Measurements from ENCODE around the gene AKT1. TPM values are rescaled to one million over a fixed set of nuclear protein-coding genes. Genes with fewer than 3 reads are reported as not detected.

The AKT1 gene
- total RNA-seq, 2 experiments from 2014 or later, result 116 to 121 TPM

- Mint-ChIP-seq H3K4me3 (no peak overlapping the region), H3K27ac (no peak overlapping the region), H3K36me3 (ENCODE audit: low read depth) (no peaks in the 10 kb centered on the region), H3K9me3 (no peaks in the 10 kb centered on the region), H3K27me3 (no peaks in the 10 kb centered on the region), H3K4me1 (ENCODE audit: low read depth) (peaks cover 20% of the 10 kb centered on the region)
- POLR2A ChIA-PET, result interaction anchor here (0.7 to 1.2 kb wide), 2 partner anchors 9 to 64 kb away, joined by 3 read pairs; no protein-coding TSS in a partner anchor
- DNase-seq (peak; percentile 47), ATAC-seq (no peak)
- intact Hi-C loops (cut with micrococcal nuclease), result no loop called here
- no peak for TF ChIP-seq CTCF (IDR thresholded peaks at IDR 0.05)
- CTCF ChIA-PET, result no interaction called here
Measured at GRCh38 chr14:104741803-104742251, 53.7 kb downstream of the AKT1 start.

DNA sequence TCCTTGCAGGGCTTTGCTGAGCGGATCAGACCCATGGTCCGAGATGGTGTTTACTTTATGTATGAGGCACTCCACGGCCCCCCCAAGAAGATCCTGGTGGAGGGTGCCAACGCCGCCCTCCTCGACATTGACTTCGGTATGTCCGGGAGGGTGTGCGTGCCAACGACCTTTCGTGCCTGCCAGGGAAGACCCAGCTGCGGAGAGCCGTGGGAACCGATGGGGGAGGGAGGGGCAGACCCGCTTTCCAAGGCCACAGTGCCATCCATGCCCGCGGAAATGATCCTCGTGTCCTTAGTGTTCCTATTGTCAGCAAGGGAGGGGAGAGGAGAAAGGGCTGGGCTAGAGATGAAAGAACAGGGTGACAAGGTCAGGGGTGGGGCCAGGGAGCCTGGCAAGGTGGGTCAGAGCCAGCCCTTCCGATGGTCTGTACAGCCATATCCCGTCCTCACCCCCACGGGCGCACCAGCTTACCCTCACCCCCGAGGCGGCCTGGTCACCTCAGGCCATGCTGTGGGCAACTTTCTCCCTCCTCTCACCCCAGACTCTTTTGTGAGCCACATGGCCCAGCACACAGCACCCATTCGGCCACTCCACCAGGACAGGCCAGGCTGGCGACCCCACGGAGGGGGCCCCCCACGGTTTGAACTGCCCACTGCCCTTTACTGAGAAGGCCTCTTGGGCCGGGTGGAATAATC lies 54.3 kb downstream of the AKT1 start:
- TF ChIP-seq CTCF (IDR thresholded peaks at IDR 0.05), result no peak
- DNase-seq (no peak), ATAC-seq (no peak)
- Mint-ChIP-seq H3K27me3 (no peaks in the 10 kb centered on the region), H3K4me1 (ENCODE audit: low read depth) (peaks cover 15% of the 10 kb centered on the region), H3K4me3 (no peak overlapping the region), H3K36me3 (ENCODE audit: low read depth) (no peaks in the 10 kb centered on the region), H3K27ac (no peak overlapping the region), H3K9me3 (no peaks in the 10 kb centered on the region)
- ChIA-PET CTCF (no interaction called here), POLR2A (no interaction called here)
- intact Hi-C loops (cut with micrococcal nuclease), result no loop called here

GRCh38 chr14:104739546-104740516 lies 55.7 kb downstream of the AKT1 start:
- no peaks in the 10 kb centered on the region for H3K36me3 Mint-ChIP-seq (ENCODE audit: low read depth)
- DNase-seq (no peak), ATAC-seq (no peak)
- intact Hi-C loops (cut with micrococcal nuclease), result no loop called here
- H3K27me3 Mint-ChIP-seq, result no peaks in the 10 kb centered on the region
- CTCF ChIA-PET, result interaction anchor here (1.0 to 1.2 kb wide), 2 partner anchors 31 to 74 kb away, joined by 3 read pairs; no protein-coding TSS in a partner anchor
- no peak overlapping the region for H3K4me3 Mint-ChIP-seq
- H3K27ac Mint-ChIP-seq, result no peak overlapping the region
- POLR2A ChIA-PET, result interaction anchor here (1.2 kb wide), 1 partner anchor 45 kb away, joined by 3 read pairs; no protein-coding TSS in a partner anchor
- no peak for TF ChIP-seq CTCF (IDR thresholded peaks at IDR 0.05)
- H3K4me1 Mint-ChIP-seq (ENCODE audit: low read depth), result peaks cover 2% of the 10 kb centered on the region
- H3K9me3 Mint-ChIP-seq, result no peaks in the 10 kb centered on the region

DNA sequence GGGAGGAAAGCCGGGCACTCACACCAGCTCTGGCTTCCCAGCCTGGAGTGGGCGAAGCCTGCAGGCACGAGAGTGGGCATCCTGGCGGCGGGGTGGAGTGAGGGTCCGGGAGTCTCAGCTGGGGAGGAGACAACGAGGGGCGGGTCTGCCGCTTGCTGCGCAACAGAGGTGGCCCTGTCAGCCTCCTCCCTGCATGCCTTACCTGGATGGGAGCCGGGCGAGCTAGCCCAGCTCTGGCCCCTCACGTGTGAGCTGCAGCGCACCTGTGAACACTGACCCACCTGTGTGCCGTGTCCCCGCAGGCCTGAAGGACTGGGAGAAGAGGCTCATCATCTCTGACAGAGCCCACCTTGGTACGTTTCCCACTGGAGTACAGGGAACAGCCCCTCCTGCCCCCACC lies 56.5 kb downstream of the AKT1 start:
- no peak overlapping the region for H3K4me3 Mint-ChIP-seq
- no peaks in the 10 kb centered on the region for H3K36me3 Mint-ChIP-seq (ENCODE audit: low read depth)
- no peak for TF ChIP-seq CTCF (IDR thresholded peaks at IDR 0.05)
- H3K4me1 Mint-ChIP-seq (ENCODE audit: low read depth), result no peaks in the 10 kb centered on the region
- ChIA-PET CTCF (interaction anchor here (1.0 to 1.2 kb wide), 2 partner anchors 30 to 73 kb away, joined by 3 read pairs; no protein-coding TSS in a partner anchor), POLR2A (interaction anchor here (1.2 kb wide), 2 partner anchors 14 to 44 kb away, joined by 3 read pairs; partner anchors contain the start of gene SIVA1)
- intact Hi-C loops (cut with micrococcal nuclease), result no loop called here
- DNase-seq, result no peak
- no peaks in the 10 kb centered on the region for H3K27me3 Mint-ChIP-seq
- no peak for ATAC-seq
- H3K27ac Mint-ChIP-seq, result no peak overlapping the region
- H3K9me3 Mint-ChIP-seq, result no peaks in the 10 kb centered on the region
